IPS-NIHi7 (cell line): ENCODE data around the gene ZNF786.
A peak's percentile ranks its signal among the peaks of the same experiment; 100 is the strongest.
"Not testable (repeated sequence)": the region's sequence is repeated elsewhere in the genome, so short reads cannot be mapped to it uniquely, and the experiment has no call there.

Source experiments
- DNase-seq: peaks from one replicate; pipeline ENCODE4 v3.0.0; 2012; ENCODE audit warnings: mixed read lengths; ENCODE audit errors: extremely low spot score

ZNF786 gene

GRCh38 chr7:149090397-149091195, at the start of gene ZNF786:
Gene ZNF786, minus strand, starts transcription at chr7:149090718. Its CDS starts 78 bp downstream, at chr7:149090640.
- peak; percentile 94 for DNase-seq

- DNase-seq, result no peak
Observed at GRCh38 chr7:149136118-149136517, 45.6 kb upstream of the ZNF786 start.

- DNase-seq, result no peak
Observed at GRCh38 chr7:149133028-149133710, 42.7 kb upstream of the ZNF786 start.

- no peak for DNase-seq
Observed at GRCh38 chr7:149130572-149131198, 40.2 kb upstream of the ZNF786 start.

- no peak for DNase-seq
Observed at GRCh38 chr7:149126662-149127266, 36.2 kb upstream of the ZNF786 start.

GRCh38 chr7:149125863-149126661, 35.5 kb upstream of the ZNF786 start, which contains the start of gene ZNF425:
Gene ZNF425, minus strand, starts transcription at chr7:149126324. Its CDS starts 111 bp downstream, at chr7:149126213.
- peak; percentile 95 for DNase-seq

- DNase-seq, result peak; percentile 32
Observed at GRCh38 chr7:149125189-149125862, 34.8 kb upstream of the ZNF786 start.

GRCh38 chr7:149109969-149110368, 19.5 kb upstream of the ZNF786 start:
- no peak for DNase-seq

GRCh38 chr7:149104749-149105148, 14.2 kb upstream of the ZNF786 start:
- no peak for DNase-seq

GRCh38 chr7:149104214-149104613, 13.7 kb upstream of the ZNF786 start:
- no peak for DNase-seq

- no peak for DNase-seq
Observed at GRCh38 chr7:149103424-149103823, 12.9 kb upstream of the ZNF786 start.

GRCh38 chr7:149102666-149103065, 12.1 kb upstream of the ZNF786 start:
- no peak for DNase-seq

GRCh38 chr7:149100821-149101220, 10.3 kb upstream of the ZNF786 start:
- no peak for DNase-seq

- no peak for DNase-seq
Observed at GRCh38 chr7:149099058-149099457, 8.5 kb upstream of the ZNF786 start.

- DNase-seq, result no peak
Observed at GRCh38 chr7:149097088-149097487, 6.6 kb upstream of the ZNF786 start.

GRCh38 chr7:149093228-149093627, 2.7 kb upstream of the ZNF786 start:
- DNase-seq, result no peak

GRCh38 chr7:149092244-149092643, 1.7 kb upstream of the ZNF786 start:
- DNase-seq, result not testable (repeated sequence)

GRCh38 chr7:149087376-149087775, 3.1 kb downstream of the ZNF786 start:
- DNase-seq, result no peak

- DNase-seq, result no peak
Observed at GRCh38 chr7:149085866-149086265, 4.7 kb downstream of the ZNF786 start.

- DNase-seq, result no peak
Observed at GRCh38 chr7:149084407-149084806, 6.1 kb downstream of the ZNF786 start.

- DNase-seq, result no peak
Observed at GRCh38 chr7:149081914-149082313, 8.6 kb downstream of the ZNF786 start.
